T-helper 2 cell treated with Interferon-gamma antibody and Interleukin-4, amounts not matched to agents 5 μg/mL and 100 μg/mL, for 36 hours (primary cell): ENCODE measurements around the gene ADAMTS12.

Experiments used
- DNase-seq: peaks from one replicate; pipeline ENCODE4 v3.0.0; 2021; ENCODE audit warnings: low spot score
- H3K27ac Mint-ChIP-seq: one replicate; pipeline ENCODE4 v1.8.0; 2021; ENCODE audit warnings: mild to moderate bottlenecking, mixed read lengths
- H3K27me3 Mint-ChIP-seq: one replicate; pipeline ENCODE4 v1.8.0; 2021; ENCODE audit warnings: low read depth, mixed read lengths
- H3K36me3 Mint-ChIP-seq: one replicate; pipeline ENCODE4 v1.8.0; 2021; ENCODE audit warnings: low read depth, mixed read lengths
- H3K4me1 Mint-ChIP-seq: one replicate; pipeline ENCODE4 v1.8.0; 2021; ENCODE audit warnings: low read depth, mixed read lengths
- H3K4me3 Mint-ChIP-seq: one replicate; pipeline ENCODE4 v1.8.0; 2022; ENCODE audit warnings: mild to moderate bottlenecking, moderate library complexity, mixed read lengths
- H3K9me3 Mint-ChIP-seq: one replicate; pipeline ENCODE4 v1.8.0; 2021; ENCODE audit warnings: mixed read lengths

ADAMTS12 gene

GRCh38 chr5:33766023-33766422, 125.8 kb downstream of the ADAMTS12 start:
- Mint-ChIP-seq H3K4me3 (no peak overlapping the region), H3K9me3 (no peaks in the 10 kb centered on the region), H3K36me3 (no peaks in the 10 kb centered on the region), H3K27me3 (peaks cover 8% of the 10 kb centered on the region), H3K4me1 (no peaks in the 10 kb centered on the region), H3K27ac (no peak overlapping the region)
- no peak for DNase-seq

GRCh38 chr5:33764786-33765185, 127.0 kb downstream of the ADAMTS12 start:
- H3K9me3 Mint-ChIP-seq, result no peaks in the 10 kb centered on the region
- no peaks in the 10 kb centered on the region for H3K36me3 Mint-ChIP-seq
- H3K27me3 Mint-ChIP-seq, result peaks cover 6% of the 10 kb centered on the region
- H3K27ac Mint-ChIP-seq, result no peak overlapping the region
- DNase-seq, result no peak
- no peaks in the 10 kb centered on the region for H3K4me1 Mint-ChIP-seq
- H3K4me3 Mint-ChIP-seq, result no peak overlapping the region

- Mint-ChIP-seq H3K27ac (no peak overlapping the region), H3K36me3 (no peaks in the 10 kb centered on the region), H3K9me3 (no peaks in the 10 kb centered on the region), H3K4me1 (no peaks in the 10 kb centered on the region), H3K27me3 (peaks cover 6% of the 10 kb centered on the region), H3K4me3 (no peak overlapping the region)
- no peak for DNase-seq
Observed at GRCh38 chr5:33763435-33763834, 128.4 kb downstream of the ADAMTS12 start.

GRCh38 chr5:33762859-33763258, 128.9 kb downstream of the ADAMTS12 start:
- no peak overlapping the region for H3K27ac Mint-ChIP-seq
- no peaks in the 10 kb centered on the region for H3K9me3 Mint-ChIP-seq
- peaks cover 4% of the 10 kb centered on the region for H3K27me3 Mint-ChIP-seq
- H3K4me3 Mint-ChIP-seq, result no peak overlapping the region
- no peaks in the 10 kb centered on the region for H3K36me3 Mint-ChIP-seq
- DNase-seq, result no peak
- H3K4me1 Mint-ChIP-seq, result no peaks in the 10 kb centered on the region

GRCh38 chr5:33761139-33761538, 130.7 kb downstream of the ADAMTS12 start:
- Mint-ChIP-seq H3K9me3 (no peaks in the 10 kb centered on the region), H3K27ac (no peak overlapping the region), H3K36me3 (no peaks in the 10 kb centered on the region), H3K4me3 (no peak overlapping the region), H3K4me1 (no peaks in the 10 kb centered on the region), H3K27me3 (no peaks in the 10 kb centered on the region)
- no peak for DNase-seq

GRCh38 chr5:33758737-33759136, 133.1 kb downstream of the ADAMTS12 start:
- H3K4me3 Mint-ChIP-seq, result no peak overlapping the region
- H3K9me3 Mint-ChIP-seq, result no peaks in the 10 kb centered on the region
- no peak for DNase-seq
- no peaks in the 10 kb centered on the region for H3K36me3 Mint-ChIP-seq
- no peaks in the 10 kb centered on the region for H3K27me3 Mint-ChIP-seq
- H3K27ac Mint-ChIP-seq, result no peak overlapping the region
- H3K4me1 Mint-ChIP-seq, result no peaks in the 10 kb centered on the region

GRCh38 chr5:33756491-33756890, 135.3 kb downstream of the ADAMTS12 start:
- H3K27ac Mint-ChIP-seq, result no peak overlapping the region
- H3K36me3 Mint-ChIP-seq, result no peaks in the 10 kb centered on the region
- no peaks in the 10 kb centered on the region for H3K9me3 Mint-ChIP-seq
- H3K4me3 Mint-ChIP-seq, result no peak overlapping the region
- no peaks in the 10 kb centered on the region for H3K27me3 Mint-ChIP-seq
- no peak for DNase-seq
- no peaks in the 10 kb centered on the region for H3K4me1 Mint-ChIP-seq

- Mint-ChIP-seq H3K4me3 (no peak overlapping the region), H3K27me3 (no peaks in the 10 kb centered on the region), H3K36me3 (no peaks in the 10 kb centered on the region), H3K27ac (no peak overlapping the region), H3K9me3 (no peaks in the 10 kb centered on the region), H3K4me1 (no peaks in the 10 kb centered on the region)
- DNase-seq, result no peak
Observed at GRCh38 chr5:33755231-33755630, 136.6 kb downstream of the ADAMTS12 start.

GRCh38 chr5:33753704-33754103, 138.1 kb downstream of the ADAMTS12 start:
- Mint-ChIP-seq H3K27ac (no peak overlapping the region), H3K27me3 (no peaks in the 10 kb centered on the region), H3K36me3 (no peaks in the 10 kb centered on the region), H3K4me3 (no peak overlapping the region), H3K4me1 (no peaks in the 10 kb centered on the region), H3K9me3 (no peaks in the 10 kb centered on the region)
- no peak for DNase-seq

GRCh38 chr5:33748754-33749153, 143.0 kb downstream of the ADAMTS12 start:
- Mint-ChIP-seq H3K27ac (no peak overlapping the region), H3K9me3 (no peaks in the 10 kb centered on the region), H3K4me1 (no peaks in the 10 kb centered on the region), H3K36me3 (no peaks in the 10 kb centered on the region), H3K4me3 (no peak overlapping the region), H3K27me3 (no peaks in the 10 kb centered on the region)
- DNase-seq, result no peak

- Mint-ChIP-seq H3K4me1 (no peaks in the 10 kb centered on the region), H3K9me3 (no peaks in the 10 kb centered on the region), H3K27ac (no peak overlapping the region), H3K27me3 (no peaks in the 10 kb centered on the region), H3K4me3 (no peak overlapping the region), H3K36me3 (no peaks in the 10 kb centered on the region)
- DNase-seq, result no peak
Observed at GRCh38 chr5:33745101-33745770, 146.6 kb downstream of the ADAMTS12 start.

- H3K4me1 Mint-ChIP-seq, result no peaks in the 10 kb centered on the region
- H3K4me3 Mint-ChIP-seq, result no peak overlapping the region
Observed at GRCh38 chr5:33743099-33743498, 148.7 kb downstream of the ADAMTS12 start.

GRCh38 chr5:33742181-33742580, 149.6 kb downstream of the ADAMTS12 start:
- no peak for DNase-seq
- no peaks in the 10 kb centered on the region for H3K27me3 Mint-ChIP-seq
- no peak overlapping the region for H3K4me3 Mint-ChIP-seq
- no peaks in the 10 kb centered on the region for H3K4me1 Mint-ChIP-seq
- H3K27ac Mint-ChIP-seq, result no peak overlapping the region
- H3K9me3 Mint-ChIP-seq, result no peaks in the 10 kb centered on the region
- H3K36me3 Mint-ChIP-seq, result no peaks in the 10 kb centered on the region

More at GRCh38 chr5:33743099-33743498, 148.7 kb downstream of the ADAMTS12 start:
- no peak for DNase-seq
- Mint-ChIP-seq H3K36me3 (no peaks in the 10 kb centered on the region), H3K27me3 (no peaks in the 10 kb centered on the region), H3K9me3 (no peaks in the 10 kb centered on the region), H3K27ac (no peak overlapping the region)

GRCh38 chr5:33738967-33739366, 152.8 kb downstream of the ADAMTS12 start:
- no peak for DNase-seq
- Mint-ChIP-seq H3K27ac (no peak overlapping the region), H3K27me3 (peaks cover 2% of the 10 kb centered on the region), H3K9me3 (no peaks in the 10 kb centered on the region), H3K4me3 (no peak overlapping the region), H3K36me3 (no peaks in the 10 kb centered on the region), H3K4me1 (no peaks in the 10 kb centered on the region)

GRCh38 chr5:33738097-33738496, 153.7 kb downstream of the ADAMTS12 start:
- H3K4me3 Mint-ChIP-seq, result no peak overlapping the region
- no peaks in the 10 kb centered on the region for H3K36me3 Mint-ChIP-seq

More at GRCh38 chr5:33738097-33738496, 153.7 kb downstream of the ADAMTS12 start:
- no peaks in the 10 kb centered on the region for H3K9me3 Mint-ChIP-seq
- H3K27me3 Mint-ChIP-seq, result peaks cover 7% of the 10 kb centered on the region
- H3K4me1 Mint-ChIP-seq, result no peaks in the 10 kb centered on the region
- DNase-seq, result no peak
- H3K27ac Mint-ChIP-seq, result no peak overlapping the region
